GM20431 (cell line): ENCODE data around the gene ECI1.

ENCODE experiments used
- in situ Hi-C: fragments of 300-500 bp; cut with MseI, MboI; formaldehyde crosslinking; loops from one replicate; pipeline ENCODE4 v1.15.0; 2020; ENCODE audit warnings: low sequenced_read_pairs; ENCODE audit not compliant: unreplicated experiment

Gene ECI1

GRCh38 chr16:2235695-2236336, 15.6 kb downstream of the ECI1 start:
- in situ Hi-C loops, result no loop called here

- in situ Hi-C loops, result no loop called here
These were observed 16.1 kb downstream of the ECI1 start for GRCh38 chr16:2235234-2235651.

GRCh38 chr16:2234813-2235170, 16.6 kb downstream of the ECI1 start:
- in situ Hi-C loops, result no loop called here

GRCh38 chr16:2233872-2234812, 17.2 kb downstream of the ECI1 start:
- in situ Hi-C loops, result no loop called here

GRCh38 chr16:2233046-2233775, 18.2 kb downstream of the ECI1 start:
- in situ Hi-C loops, result no loop called here

- in situ Hi-C loops, result no loop called here
These were observed 19.0 kb downstream of the ECI1 start for GRCh38 chr16:2232094-2232990.

- in situ Hi-C loops, result no loop called here
These were observed 20.1 kb downstream of the ECI1 start for GRCh38 chr16:2231016-2231931.

GRCh38 chr16:2230376-2230775, 21.0 kb downstream of the ECI1 start:
- in situ Hi-C loops, result no loop called here

GRCh38 chr16:2229632-2230250, 21.6 kb downstream of the ECI1 start:
- in situ Hi-C loops, result no loop called here

GRCh38 chr16:2229091-2229490, 22.3 kb downstream of the ECI1 start:
- in situ Hi-C loops, result no loop called here

GRCh38 chr16:2228161-2228824, 23.1 kb downstream of the ECI1 start:
- in situ Hi-C loops, result no loop called here

GRCh38 chr16:2226918-2227317, 24.5 kb downstream of the ECI1 start:
- in situ Hi-C loops, result no loop called here

- in situ Hi-C loops, result no loop called here
These were observed 25.1 kb downstream of the ECI1 start for GRCh38 chr16:2226245-2226793.

- in situ Hi-C loops, result no loop called here
These were observed 27.4 kb downstream of the ECI1 start for GRCh38 chr16:2223942-2224486.

GRCh38 chr16:2223221-2223941, 28.0 kb downstream of the ECI1 start, which contains the start of gene E4F1:
E4F1 (plus strand) TSS chr16:2223591; CDS start chr16:2223614, 23 bp downstream.
- in situ Hi-C loops, result no loop called here

- in situ Hi-C loops, result no loop called here
These were observed 35.1 kb downstream of the ECI1 start for GRCh38 chr16:2216330-2216729.

GRCh38 chr16:2214719-2214968, 36.7 kb downstream of the ECI1 start, which contains the start of gene PGP:
PGP (minus strand) TSS chr16:2214840; CDS start chr16:2214777, 63 bp downstream.
- in situ Hi-C loops, result no loop called here
